ENCODE data around the gene GBP5.

- TF ChIP-seq, protein P1, sequence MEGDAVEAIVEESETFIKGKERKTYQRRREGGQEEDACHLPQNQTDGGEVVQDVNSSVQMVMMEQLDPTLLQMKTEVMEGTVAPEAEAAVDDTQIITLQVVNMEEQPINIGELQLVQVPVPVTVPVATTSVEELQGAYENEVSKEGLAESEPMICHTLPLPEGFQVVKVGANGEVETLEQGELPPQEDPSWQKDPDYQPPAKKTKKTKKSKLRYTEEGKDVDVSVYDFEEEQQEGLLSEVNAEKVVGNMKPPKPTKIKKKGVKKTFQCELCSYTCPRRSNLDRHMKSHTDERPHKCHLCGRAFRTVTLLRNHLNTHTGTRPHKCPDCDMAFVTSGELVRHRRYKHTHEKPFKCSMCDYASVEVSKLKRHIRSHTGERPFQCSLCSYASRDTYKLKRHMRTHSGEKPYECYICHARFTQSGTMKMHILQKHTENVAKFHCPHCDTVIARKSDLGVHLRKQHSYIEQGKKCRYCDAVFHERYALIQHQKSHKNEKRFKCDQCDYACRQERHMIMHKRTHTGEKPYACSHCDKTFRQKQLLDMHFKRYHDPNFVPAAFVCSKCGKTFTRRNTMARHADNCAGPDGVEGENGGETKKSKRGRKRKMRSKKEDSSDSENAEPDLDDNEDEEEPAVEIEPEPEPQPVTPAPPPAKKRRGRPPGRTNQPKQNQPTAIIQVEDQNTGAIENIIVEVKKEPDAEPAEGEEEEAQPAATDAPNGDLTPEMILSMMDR (conservative IDR thresholded peaks at IDR 0.05 in 1 of 2, IDR thresholded peaks at IDR 0.05 in 1 of 2; ENCODE audit: extremely low read depth in 1 of 2, insufficient read depth in 1 of 2, low read depth in 1 of 2, low read length in 2 of 2), result no peak
- TF ChIP-seq EZH2 (IDR thresholded peaks at IDR 0.05; ENCODE audit: borderline replicate concordance, low read length), result no peak
These were observed 1.2 kb downstream of the GBP5 start for GRCh38 chr1:89271341-89272015.

All from mammary epithelial cell (primary cell).